Measurements from ENCODE around the gene REEP6. TPM values are rescaled to one million over a fixed set of nuclear protein-coding genes. Genes with fewer than 3 reads are reported as not detected.
A peak's percentile ranks its signal among the peaks of the same experiment; 100 is the strongest.
"Not testable (repeated sequence)": the region's sequence is repeated elsewhere in the genome, so short reads cannot be mapped to it uniquely, and the experiment has no call there.

REEP6 gene
- total RNA-seq, 1 donor from 2014 or later = 50.0 TPM

- DNase-seq (ENCODE audit: low spot score) = no peak
These were observed 15.3 kb downstream of the REEP6 start for GRCh38 chr19:1505991-1506881.

GRCh38 chr19:1507192-1507660 lies 16.2 kb downstream of the REEP6 start:
- DNase-seq (ENCODE audit: low spot score) = no peak

- peak; percentile 96 for DNase-seq (ENCODE audit: low spot score)
These were observed 17.0 kb downstream of the REEP6 start for GRCh38 chr19:1507763-1508506.

- DNase-seq (ENCODE audit: low spot score) = no peak
These were observed 17.5 kb downstream of the REEP6 start for GRCh38 chr19:1508507-1508856.

- no peak for DNase-seq (ENCODE audit: low spot score)
These were observed 18.8 kb downstream of the REEP6 start for GRCh38 chr19:1509602-1510441.

- DNase-seq (ENCODE audit: low spot score) = no peak
These were observed 19.4 kb downstream of the REEP6 start for GRCh38 chr19:1510442-1510806.

GRCh38 chr19:1510807-1511206 lies 19.8 kb downstream of the REEP6 start:
- no peak for DNase-seq (ENCODE audit: low spot score)

- no peak for DNase-seq (ENCODE audit: low spot score)
These were observed 20.6 kb downstream of the REEP6 start for GRCh38 chr19:1511318-1512317.

GRCh38 chr19:1512671-1513498 lies 21.9 kb downstream of the REEP6 start, which contains the start of gene ADAMTSL5:
TSS of gene ADAMTSL5 (minus strand) at chr19:1513019. CDS start at chr19:1510943, 2,076 bp downstream.
- DNase-seq (ENCODE audit: low spot score) = no peak

- no peak for DNase-seq (ENCODE audit: low spot score)
These were observed 22.7 kb downstream of the REEP6 start for GRCh38 chr19:1513499-1514294.

GRCh38 chr19:1514295-1514661 lies 23.3 kb downstream of the REEP6 start:
- DNase-seq (ENCODE audit: low spot score) = no peak

GRCh38 chr19:1514986-1515721 lies 24.2 kb downstream of the REEP6 start:
- DNase-seq (ENCODE audit: low spot score) = no peak

- no peak for DNase-seq (ENCODE audit: low spot score)
These were observed 25.4 kb downstream of the REEP6 start for GRCh38 chr19:1516395-1516753.

GRCh38 chr19:1518471-1518870 lies 27.5 kb downstream of the REEP6 start:
- DNase-seq (ENCODE audit: low spot score) = no peak

GRCh38 chr19:1519802-1520201 lies 28.8 kb downstream of the REEP6 start:
- DNase-seq (ENCODE audit: low spot score) = not testable (repeated sequence)

GRCh38 chr19:1520203-1520780 lies 29.3 kb downstream of the REEP6 start:
- DNase-seq (ENCODE audit: low spot score) = no peak

- no peak for DNase-seq (ENCODE audit: low spot score)
These were observed 30.7 kb downstream of the REEP6 start for GRCh38 chr19:1521636-1522035.

GRCh38 chr19:1522061-1522460 lies 31.1 kb downstream of the REEP6 start:
- no peak for DNase-seq (ENCODE audit: low spot score)
